ENCODE data around the gene CHST4.

- no peak for TF ChIP-seq CTCF (IDR thresholded peaks at IDR 0.05; ENCODE audit: low read depth, low read length, poor library complexity, severe bottlenecking)
- no peak for TF ChIP-seq EZH2phosphoT487 (IDR thresholded peaks at IDR 0.05; ENCODE audit: borderline replicate concordance, low read length)
Observed at GRCh38 chr16:71559855-71560254, 33.6 kb downstream of the CHST4 start.
